Measurements from ENCODE around the gene KCNQ1OT1. TPM values are rescaled to one million over a fixed set of nuclear protein-coding genes. Genes with fewer than 3 reads are reported as not detected.

Gene KCNQ1OT1
- total RNA-seq, 1 donor from 2014 or later: 0.33 TPM

GRCh38 chr11:2709429-2709828 lies 9.6 kb upstream of the KCNQ1OT1 start:
- no peaks in the 10 kb centered on the region for H3K27me3 ChIP-seq (ENCODE audit: low read depth)
- DNase-seq: no peak
- intact Hi-C loops (cut with micrococcal nuclease): no loop called here
- no peak overlapping the region for H3K4me3 ChIP-seq
- TF ChIP-seq CTCF (IDR thresholded peaks at IDR 0.05; ENCODE audit: borderline replicate concordance): no peak
- H3K27ac ChIP-seq (replicated peaks): peak overlapping the region; percentile 67
- no peaks in the 10 kb centered on the region for H3K36me3 ChIP-seq
- peaks cover 7% of the 10 kb centered on the region for H3K4me1 ChIP-seq
- peaks cover 18% of the 10 kb centered on the region for H3K9me3 ChIP-seq (replicated peaks)

- Histone ChIP-seq H3K27me3 (ENCODE audit: low read depth) (no peaks in the 10 kb centered on the region), H3K9me3 (replicated peaks) (peaks cover 18% of the 10 kb centered on the region), H3K4me1 (peaks cover 7% of the 10 kb centered on the region), H3K4me3 (no peak overlapping the region), H3K36me3 (no peaks in the 10 kb centered on the region), H3K27ac (replicated peaks) (peak overlapping the region; percentile 67)
- intact Hi-C loops (cut with micrococcal nuclease): no loop called here
- DNase-seq: no peak
- no peak for TF ChIP-seq CTCF (IDR thresholded peaks at IDR 0.05; ENCODE audit: borderline replicate concordance)
Measured at GRCh38 chr11:2708757-2709281, 9.0 kb upstream of the KCNQ1OT1 start.

GRCh38 chr11:2708151-2708581 lies 8.4 kb upstream of the KCNQ1OT1 start:
- H3K36me3 ChIP-seq: no peaks in the 10 kb centered on the region
- no peak overlapping the region for H3K4me3 ChIP-seq
- no peak for TF ChIP-seq CTCF (IDR thresholded peaks at IDR 0.05; ENCODE audit: borderline replicate concordance)
- H3K27ac ChIP-seq (replicated peaks): peak overlapping the region; percentile 67
- peaks cover 13% of the 10 kb centered on the region for H3K4me1 ChIP-seq
- H3K9me3 ChIP-seq (replicated peaks): peaks cover 18% of the 10 kb centered on the region
- H3K27me3 ChIP-seq (ENCODE audit: low read depth): no peaks in the 10 kb centered on the region
- peak; percentile 40 for DNase-seq
- intact Hi-C loops (cut with micrococcal nuclease): no loop called here

GRCh38 chr11:2707736-2708135 lies 7.9 kb upstream of the KCNQ1OT1 start:
- Histone ChIP-seq H3K36me3 (no peaks in the 10 kb centered on the region), H3K4me1 (peaks cover 13% of the 10 kb centered on the region), H3K27ac (replicated peaks) (peak overlapping the region; percentile 67), H3K4me3 (no peak overlapping the region), H3K9me3 (replicated peaks) (peaks cover 18% of the 10 kb centered on the region), H3K27me3 (ENCODE audit: low read depth) (no peaks in the 10 kb centered on the region)
- DNase-seq: no peak
- intact Hi-C loops (cut with micrococcal nuclease): no loop called here
- no peak for TF ChIP-seq CTCF (IDR thresholded peaks at IDR 0.05; ENCODE audit: borderline replicate concordance)

- intact Hi-C loops (cut with micrococcal nuclease): no loop called here
- H3K9me3 ChIP-seq (replicated peaks): peaks cover 18% of the 10 kb centered on the region
- no peak for DNase-seq
Measured at GRCh38 chr11:2706321-2706720, 6.5 kb upstream of the KCNQ1OT1 start.

More at GRCh38 chr11:2706321-2706720, 6.5 kb upstream of the KCNQ1OT1 start:
- TF ChIP-seq CTCF (IDR thresholded peaks at IDR 0.05; ENCODE audit: borderline replicate concordance): no peak
- no peaks in the 10 kb centered on the region for H3K36me3 ChIP-seq
- no peak overlapping the region for H3K4me3 ChIP-seq
- H3K4me1 ChIP-seq: peaks cover 13% of the 10 kb centered on the region
- H3K27me3 ChIP-seq (ENCODE audit: low read depth): no peaks in the 10 kb centered on the region
- no peak overlapping the region for H3K27ac ChIP-seq (replicated peaks)
